ENCODE measurements around the gene RARA. TPM values are rescaled to one million over a fixed set of nuclear protein-coding genes. Genes with fewer than 3 reads are reported as not detected.

RARA gene
- total and polyA plus RNA-seq, 2 experiments from 2014 or later = 7.4 to 15.9 TPM

- no peak for TF ChIP-seq ZNF462 (CRISPR knock-in tag; IDR thresholded peaks at IDR 0.05)
- TF ChIP-seq EZH2 (IDR thresholded peaks at IDR 0.05; ENCODE audit: low read depth, unreplicated experiment) = no peak
- no peak for TF ChIP-seq CREB1 (CRISPR knock-in tag; IDR thresholded peaks at IDR 0.05; ENCODE audit: low read depth)
- TF ChIP-seq EZH2phosphoT487 (IDR thresholded peaks at IDR 0.05; ENCODE audit: unreplicated experiment) = no peak
- no peak for TF ChIP-seq POLR2AphosphoS5 (IDR thresholded peaks at IDR 0.05; ENCODE audit: low read depth)
- TF ChIP-seq ZNF114 (CRISPR knock-in tag; IDR thresholded peaks at IDR 0.05) = no peak
- TF ChIP-seq ZNF331 (CRISPR knock-in tag; IDR thresholded peaks at IDR 0.05; ENCODE audit: low read depth) = no peak
- no peak for TF ChIP-seq NANOG (IDR thresholded peaks at IDR 0.05; ENCODE audit: borderline replicate concordance)
- no peak for TF ChIP-seq STAT1 (IDR thresholded peaks at IDR 0.05; ENCODE audit: unreplicated experiment)
Measured at GRCh38 chr17:40287159-40287493, 21.9 kb upstream of the RARA start (continued).

- peaks cover 37% of the 10 kb centered on the region for H3K79me2 ChIP-seq (replicated peaks; ENCODE audit: insufficient read depth)
- no peaks in the 10 kb centered on the region for H3K27me3 ChIP-seq (ENCODE audit: insufficient read depth)
- Mint-ChIP-seq H3K36me3 (ENCODE audit: low read depth) (peaks cover 44% of the 10 kb centered on the region), H3K27me3 (ENCODE audit: insufficient read depth, low read depth, poor library complexity) (peaks cover 17% of the 10 kb centered on the region), H3K4me1 (peaks cover 22% of the 10 kb centered on the region), H3K27ac (peak within 1 kb of the TSS; percentile 99), H3K9me3 (peaks cover 5% of the 10 kb centered on the region; the same call in 2 of the 3 replicates), H3K4me3 (peak within 1 kb of the TSS; percentile 97)
- H4K20me1 ChIP-seq (replicated peaks; ENCODE audit: insufficient read depth) = peaks cover 13% of the 10 kb centered on the region
- H3K9me2 ChIP-seq (ENCODE audit: insufficient read depth) = no peaks in the 10 kb centered on the region
- no peaks in the 10 kb centered on the region; the same call in 1 of the 2 replicates for H3F3A ChIP-seq (replicated peaks; ENCODE audit: low read depth)
- peak within 1 kb of the TSS; percentile 78 for H3K4me2 ChIP-seq
- peaks cover 28% of the 10 kb centered on the region for H3K36me3 ChIP-seq (ENCODE audit: insufficient read depth)
- H2AFZ ChIP-seq = no peak within 1 kb of the TSS
- peak; percentile 100 for DNase-seq (ENCODE audit: low spot score)
- peak within 1 kb of the TSS; percentile 92 for H3K27ac ChIP-seq (ENCODE audit: low read depth)
- H3K4me1 ChIP-seq (ENCODE audit: insufficient read depth) = peaks cover 8% of the 10 kb centered on the region
- peak within 1 kb of the TSS; percentile 74 for H3K4me3 ChIP-seq
- ATAC-seq = peak; percentile 96
- TF ChIP-seq EZH2phosphoT487 (IDR thresholded peaks at IDR 0.05; ENCODE audit: unreplicated experiment) = no peak
- no peak for TF ChIP-seq EZH2 (IDR thresholded peaks at IDR 0.05; ENCODE audit: low read depth, unreplicated experiment)
- peak; percentile 93 for TF ChIP-seq ETS1 (IDR thresholded peaks at IDR 0.05)
- no peak for TF ChIP-seq ZNF114 (CRISPR knock-in tag; IDR thresholded peaks at IDR 0.05)
- TF ChIP-seq POLR2AphosphoS5 (IDR thresholded peaks at IDR 0.05; ENCODE audit: low read depth) = peak; percentile 97
- TF ChIP-seq REST (IDR thresholded peaks at IDR 0.05; ENCODE audit: unreplicated experiment) = no peak
- TF ChIP-seq NANOG (IDR thresholded peaks at IDR 0.05; ENCODE audit: borderline replicate concordance) = 0 out of 2 replicates have a peak, but pooled peaks have one; percentile 11
- peak; percentile 70 for TF ChIP-seq CREB1 (CRISPR knock-in tag; IDR thresholded peaks at IDR 0.05; ENCODE audit: low read depth)
- TF ChIP-seq JUNB (IDR thresholded peaks at IDR 0.05; ENCODE audit: unreplicated experiment) = no peak
- TF ChIP-seq STAT1 (IDR thresholded peaks at IDR 0.05; ENCODE audit: unreplicated experiment) = no peak
Measured at GRCh38 chr17:40287494-40288369, 21.2 kb upstream of the RARA start, which contains the start of gene CDC6. Gene CDC6, plus strand, starts transcription at chr17:40287879. Its CDS starts 1,542 bp downstream, at chr17:40289421.
